ENCODE data around the gene GRIN2A. TPM values are rescaled to one million over a fixed set of nuclear protein-coding genes. Genes with fewer than 3 reads are reported as not detected.

GRIN2A gene
- total RNA-seq, 1 donor from 2014 or later: under 0.01 TPM

- H3K27me3 ChIP-seq (ENCODE audit: control insufficient read depth, insufficient read depth, low read length): no peaks in the 10 kb centered on the region
- TF ChIP-seq CTCF (IDR thresholded peaks at IDR 0.05; ENCODE audit: insufficient read depth, low read length, poor library complexity, severe bottlenecking): no peak
- H3K36me3 ChIP-seq (ENCODE audit: control insufficient read depth, insufficient read depth, low read length): no peaks in the 10 kb centered on the region
- DNase-seq (ENCODE audit: low read depth): no peak
- no peak overlapping the region for H3K4me3 ChIP-seq (ENCODE audit: low read depth, low read length)
Observed at GRCh38 chr16:9976601-9977000, 205.6 kb downstream of the GRIN2A start.

GRCh38 chr16:9971907-9972306 is 210.3 kb downstream of the GRIN2A start:
- DNase-seq (ENCODE audit: low read depth): no peak
- H3K36me3 ChIP-seq (ENCODE audit: control insufficient read depth, insufficient read depth, low read length): no peaks in the 10 kb centered on the region
- TF ChIP-seq CTCF (IDR thresholded peaks at IDR 0.05; ENCODE audit: insufficient read depth, low read length, poor library complexity, severe bottlenecking): no peak

GRCh38 chr16:9970796-9971195 is 211.4 kb downstream of the GRIN2A start:
- no peak for TF ChIP-seq CTCF (IDR thresholded peaks at IDR 0.05; ENCODE audit: insufficient read depth, low read length, poor library complexity, severe bottlenecking)
- Histone ChIP-seq H3K4me3 (ENCODE audit: low read depth, low read length) (no peak overlapping the region), H3K36me3 (ENCODE audit: control insufficient read depth, insufficient read depth, low read length) (no peaks in the 10 kb centered on the region), H3K27me3 (ENCODE audit: control insufficient read depth, insufficient read depth, low read length) (no peaks in the 10 kb centered on the region)
- DNase-seq (ENCODE audit: low read depth): no peak

More at GRCh38 chr16:9971907-9972306, 210.3 kb downstream of the GRIN2A start:
- H3K27me3 ChIP-seq (ENCODE audit: control insufficient read depth, insufficient read depth, low read length): no peaks in the 10 kb centered on the region
- no peak overlapping the region for H3K4me3 ChIP-seq (ENCODE audit: low read depth, low read length)

- DNase-seq (ENCODE audit: low read depth): no peak
- Histone ChIP-seq H3K36me3 (ENCODE audit: control insufficient read depth, insufficient read depth, low read length) (no peaks in the 10 kb centered on the region), H3K4me3 (ENCODE audit: low read depth, low read length) (no peak overlapping the region), H3K27me3 (ENCODE audit: control insufficient read depth, insufficient read depth, low read length) (no peaks in the 10 kb centered on the region)
- no peak for TF ChIP-seq CTCF (IDR thresholded peaks at IDR 0.05; ENCODE audit: insufficient read depth, low read length, poor library complexity, severe bottlenecking)
Observed at GRCh38 chr16:9970244-9970643, 212.0 kb downstream of the GRIN2A start.

GRCh38 chr16:9969580-9969979 is 212.6 kb downstream of the GRIN2A start:
- Histone ChIP-seq H3K4me3 (ENCODE audit: low read depth, low read length) (no peak overlapping the region), H3K27me3 (ENCODE audit: control insufficient read depth, insufficient read depth, low read length) (no peaks in the 10 kb centered on the region), H3K36me3 (ENCODE audit: control insufficient read depth, insufficient read depth, low read length) (no peaks in the 10 kb centered on the region)
- no peak for TF ChIP-seq CTCF (IDR thresholded peaks at IDR 0.05; ENCODE audit: insufficient read depth, low read length, poor library complexity, severe bottlenecking)
- no peak for DNase-seq (ENCODE audit: low read depth)

GRCh38 chr16:9966569-9967157 is 215.6 kb downstream of the GRIN2A start:
- Histone ChIP-seq H3K27me3 (ENCODE audit: control insufficient read depth, insufficient read depth, low read length) (no peaks in the 10 kb centered on the region), H3K36me3 (ENCODE audit: control insufficient read depth, insufficient read depth, low read length) (no peaks in the 10 kb centered on the region), H3K4me3 (ENCODE audit: low read depth, low read length) (no peak overlapping the region)
- peak; percentile 57 for DNase-seq (ENCODE audit: low read depth)
- TF ChIP-seq CTCF (IDR thresholded peaks at IDR 0.05; ENCODE audit: insufficient read depth, low read length, poor library complexity, severe bottlenecking): no peak
